Head of caudate nucleus (tissue), 42 donors: ENCODE results near the gene AGAP1.
A peak's percentile ranks its signal among the peaks of the same experiment; 100 is the strongest.
"Not testable (repeated sequence)": the region's sequence is repeated elsewhere in the genome, so short reads cannot be mapped to it uniquely, and the experiment has no call there.

ENCODE experiments used
- DNase-seq, 42 donors: peaks; one replicate each; pipeline versions ENCODE4 v3.0.0 to v3.0.0-alpha.2; 2020 to 2021; ENCODE audit warnings: mixed read lengths in 7 of 42
- intact Hi-C: fragments of 100-400 bp; cut with DNase I; formaldehyde crosslinking; loops from one replicate; pipeline ENCODE4 v1.15.0; 2022

The AGAP1 gene

DNA sequence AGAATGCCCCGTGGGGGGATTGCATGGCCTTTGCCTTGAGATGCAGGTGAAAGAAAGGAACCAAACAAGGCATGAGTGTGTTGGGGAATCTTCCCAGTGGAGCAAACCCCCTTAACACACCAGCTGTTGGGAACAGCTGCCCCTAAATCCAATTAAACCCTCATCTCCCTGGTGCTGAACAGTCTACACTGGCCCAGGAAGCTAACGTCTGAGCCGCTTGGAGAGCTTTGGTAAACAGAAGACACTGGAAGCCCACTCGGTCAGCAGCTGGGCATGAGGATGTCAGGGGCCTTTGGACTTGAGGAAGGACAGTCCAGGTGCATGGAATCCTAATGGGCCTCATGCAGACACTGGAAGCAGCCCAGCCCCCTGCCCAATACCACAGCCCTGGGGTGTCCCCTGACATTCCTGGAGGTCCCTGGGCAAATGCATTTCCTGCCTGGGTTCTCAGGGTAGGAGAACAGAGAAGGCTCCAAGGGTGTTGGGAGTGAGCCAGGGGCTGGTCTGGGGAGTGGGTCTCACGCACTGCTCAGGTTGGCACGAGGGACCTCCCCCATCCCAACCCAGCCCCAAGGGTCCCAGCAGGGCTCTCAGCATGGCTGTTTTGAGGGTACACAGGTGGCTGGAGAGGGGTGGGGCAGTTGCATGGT lies 636.6 kb downstream of the AGAP1 start:
- peak in 1 of 42 donors; percentile 12 for DNase-seq
- intact Hi-C loops: no loop called here

DNA sequence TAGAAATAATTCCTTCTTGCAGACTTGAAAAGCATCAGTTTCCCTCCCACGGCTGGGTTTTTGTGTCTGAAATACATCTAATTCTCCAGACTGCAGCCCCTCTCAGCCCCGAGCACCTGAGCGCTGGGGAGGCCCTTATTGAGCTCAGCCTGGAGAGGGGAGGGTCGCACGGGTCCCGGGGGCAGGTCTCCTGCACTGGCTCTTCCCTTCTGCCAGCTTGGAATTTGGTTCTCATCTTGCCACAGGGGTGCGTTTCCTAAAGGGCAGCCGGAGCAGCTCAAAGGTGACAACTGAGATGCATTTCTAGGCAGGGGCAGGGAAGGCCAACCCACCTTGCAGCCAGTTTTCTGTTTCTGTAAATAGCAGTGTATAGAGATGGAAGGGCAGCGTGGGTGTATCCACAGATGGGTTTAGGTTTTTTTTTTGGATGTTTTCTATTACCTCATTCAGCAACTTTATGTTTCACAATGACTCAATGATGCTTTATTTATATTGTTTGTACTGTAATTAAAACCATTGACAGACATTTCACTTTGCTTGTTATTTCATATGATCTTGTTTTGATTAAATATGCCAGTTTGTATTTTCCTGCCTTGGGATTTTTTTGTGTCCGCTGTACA lies 637.3 kb downstream of the AGAP1 start:
- intact Hi-C loops: no loop called here

DNA sequence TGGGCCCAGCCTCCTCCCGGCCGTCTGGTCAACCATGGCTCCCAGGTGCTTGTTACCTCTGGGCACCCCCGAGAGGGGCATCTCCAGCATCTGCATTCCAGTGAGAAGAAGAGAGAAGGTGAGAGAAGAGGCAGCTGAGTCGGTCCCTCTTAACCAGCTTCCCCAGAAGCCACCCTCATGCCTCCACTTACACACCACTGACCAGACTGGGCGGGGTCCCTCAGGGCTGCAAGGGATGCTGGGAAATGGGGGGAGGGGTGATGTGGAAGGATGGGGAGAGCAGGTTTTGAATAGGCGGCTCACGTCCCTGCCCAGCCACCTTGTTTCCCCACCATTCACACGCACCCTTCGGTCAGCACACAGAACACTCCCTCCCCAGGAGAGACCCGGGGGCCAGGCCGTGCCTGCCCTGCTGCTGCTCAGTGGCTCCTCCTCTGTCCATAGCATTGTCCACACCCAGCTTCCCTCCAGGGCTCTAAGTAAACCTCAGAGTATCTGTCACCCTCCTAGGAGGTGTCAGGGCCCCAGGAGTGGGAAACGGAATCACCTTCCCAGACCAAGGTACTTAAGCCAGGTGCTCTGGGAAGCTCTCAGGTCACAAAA lies 639.7 kb downstream of the AGAP1 start:
- DNase-seq: no peak
- intact Hi-C loops: no loop called here

More for the DNA sequence above, 637.3 kb downstream of the AGAP1 start:
- DNase-seq: no peak

DNA sequence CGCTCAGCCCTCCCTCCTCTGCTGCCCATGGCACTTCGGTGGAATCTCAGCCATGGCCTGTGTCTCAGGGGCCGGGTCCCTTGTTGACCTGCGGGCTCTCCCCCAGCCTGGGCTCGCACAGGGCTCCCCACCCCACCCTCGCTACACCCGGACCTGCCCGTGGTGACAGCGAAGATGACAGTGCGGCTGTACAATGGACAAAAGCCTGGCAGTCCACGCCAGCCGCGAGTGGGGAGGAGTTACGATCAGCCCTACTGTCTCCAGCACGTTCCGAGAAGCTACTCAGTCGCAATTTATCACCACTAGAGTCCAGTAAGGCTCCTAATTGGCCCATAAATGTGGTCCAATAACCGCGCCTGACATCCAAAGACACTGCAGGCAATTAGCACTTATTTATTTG lies 642.7 kb downstream of the AGAP1 start:
- intact Hi-C loops: no loop called here
- peak in 38 of 42 donors; percentile 14 to 80 (median 48) for DNase-seq

DNA sequence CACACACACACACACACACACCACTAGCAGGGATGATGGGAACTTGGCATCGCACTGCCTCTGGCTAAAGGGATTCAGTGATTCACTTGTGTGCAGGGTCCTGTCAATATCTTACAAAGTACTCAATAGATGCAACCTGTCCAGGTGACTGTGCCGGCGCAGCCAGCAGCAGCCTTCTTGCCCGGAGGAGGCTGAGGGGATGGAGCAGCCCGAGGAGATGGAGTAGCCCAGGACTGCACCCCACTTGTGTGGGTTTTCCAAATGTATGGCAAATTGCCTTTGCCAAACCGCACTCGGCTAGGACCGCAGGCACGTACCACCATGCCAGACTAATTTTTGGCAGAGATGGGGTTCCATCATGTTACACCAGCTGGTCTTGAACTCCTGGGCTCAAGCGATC lies 643.2 kb downstream of the AGAP1 start:
- peak in 1 of 42 donors; percentile 36 for DNase-seq
- intact Hi-C loops: no loop called here

DNA sequence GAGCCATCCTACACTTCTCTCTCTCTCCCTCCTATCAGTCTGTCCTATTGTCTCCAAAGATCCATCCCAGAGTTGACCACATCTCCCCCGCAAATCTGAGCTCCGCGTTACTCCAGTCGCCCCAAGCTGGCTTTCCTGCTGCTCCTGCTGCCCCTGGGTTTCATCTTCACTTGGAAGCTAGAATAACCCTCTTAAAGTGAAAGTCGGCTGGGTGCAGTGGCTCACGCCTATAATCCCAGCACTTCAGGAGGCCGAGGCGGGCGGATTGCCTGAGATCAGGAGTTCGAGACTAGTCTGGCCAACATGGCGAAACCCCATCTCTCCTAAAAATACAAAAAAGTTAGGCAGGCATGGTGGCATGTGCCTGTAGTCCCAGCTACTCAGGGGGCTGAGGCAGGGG lies 647.8 kb downstream of the AGAP1 start:
- intact Hi-C loops: not testable (repeated sequence)
- DNase-seq: peak in 1 of 42 donors; percentile 6

DNA sequence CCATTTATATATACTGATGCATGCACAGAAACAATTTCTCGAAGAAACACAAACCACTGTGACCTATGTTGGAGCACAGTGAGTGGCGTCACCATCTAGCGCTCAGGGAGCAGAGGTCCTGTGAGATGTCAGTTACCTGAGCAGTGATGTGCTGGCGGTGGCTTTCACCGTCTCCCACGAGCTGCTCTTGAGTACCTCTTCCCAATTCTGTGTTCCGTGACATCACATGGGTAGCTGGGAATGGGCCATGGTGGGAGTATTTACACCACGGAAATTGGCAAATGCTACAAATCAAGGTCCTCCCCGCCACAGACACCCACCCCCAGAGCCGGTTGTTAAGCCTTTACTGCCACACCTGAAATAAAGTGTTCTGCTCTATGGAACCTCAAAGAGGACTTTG lies 650.0 kb downstream of the AGAP1 start:
- intact Hi-C loops: no loop called here

DNA sequence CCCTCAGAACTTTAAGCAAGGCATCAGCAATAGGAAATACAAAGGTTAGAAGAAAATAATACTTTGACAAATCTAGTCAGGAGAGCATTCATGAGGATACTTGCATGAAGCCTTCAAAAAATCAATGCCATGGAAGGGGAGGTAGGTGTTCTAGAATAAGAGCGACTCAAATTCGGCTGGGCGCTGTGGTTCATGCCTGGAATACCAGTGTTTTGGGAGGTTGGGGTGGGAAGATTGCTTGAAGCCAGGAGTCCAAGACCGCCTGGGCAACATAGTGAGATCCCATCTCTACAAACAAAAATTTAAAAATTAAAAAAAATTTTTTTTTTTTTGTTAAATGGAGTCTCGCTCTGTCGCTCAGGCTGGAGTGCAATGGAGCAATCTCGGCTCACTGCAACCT lies 652.6 kb downstream of the AGAP1 start:
- peak in 1 of 42 donors; percentile 25 for DNase-seq
- intact Hi-C loops: no loop called here

More for the DNA sequence above, 650.0 kb downstream of the AGAP1 start:
- DNase-seq: peak in 1 of 42 donors; percentile 7

DNA sequence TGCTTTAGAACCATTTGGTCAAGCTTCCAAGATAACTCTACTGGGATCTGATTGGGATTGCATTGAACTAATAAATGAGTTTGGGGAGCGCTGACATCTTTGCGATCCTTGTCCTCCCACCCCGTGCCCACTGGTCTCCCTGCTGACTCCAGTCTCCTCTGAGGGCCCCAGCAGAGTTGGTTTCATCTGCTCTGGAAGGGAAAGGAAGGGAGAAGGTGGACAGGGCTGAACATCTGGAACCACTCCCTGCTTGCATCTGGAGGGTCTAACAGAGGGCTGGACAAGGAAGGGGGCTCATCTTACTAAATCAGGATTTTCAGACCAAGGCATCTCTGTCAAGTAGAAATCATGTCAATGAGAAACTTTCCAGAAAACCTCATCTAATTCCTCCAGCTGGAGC lies 661.6 kb downstream of the AGAP1 start:
- no peak for DNase-seq
- intact Hi-C loops: no loop called here

DNA sequence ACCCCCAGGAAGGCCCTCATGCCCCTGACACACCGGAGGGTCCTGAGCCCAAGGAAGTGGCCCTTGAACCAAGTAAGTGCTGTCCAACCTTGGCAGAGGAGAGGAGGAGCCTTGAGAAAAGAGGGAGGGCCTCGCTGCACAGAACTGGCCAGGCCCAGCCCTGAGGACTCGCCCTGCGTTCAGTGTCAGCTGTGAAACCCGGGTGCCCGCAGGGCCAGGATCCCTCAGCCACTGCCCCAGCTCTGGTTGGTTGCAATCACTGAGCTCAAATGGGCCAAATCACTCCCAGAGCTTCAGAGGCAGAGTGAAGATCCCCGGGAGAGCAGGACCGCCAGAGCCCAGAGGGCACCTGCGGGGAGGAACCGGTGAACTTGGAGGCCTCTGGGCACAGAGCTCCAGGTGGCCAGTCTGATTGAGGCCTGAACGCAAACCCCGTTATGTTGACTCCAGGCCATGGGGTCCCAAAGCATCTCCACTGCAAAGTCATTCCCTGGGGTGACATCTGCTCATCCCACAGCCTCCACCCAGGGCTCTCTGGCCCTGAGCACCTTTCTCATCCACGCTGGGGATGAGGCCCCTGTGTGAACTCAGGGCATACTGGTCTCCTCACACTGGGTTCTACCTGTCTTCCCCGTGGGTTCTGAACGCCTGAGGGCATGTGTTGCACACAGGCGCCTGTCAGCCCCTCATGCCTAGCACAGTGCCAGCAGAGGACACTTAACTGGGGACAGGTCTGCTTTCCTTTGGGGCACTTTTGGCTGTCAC lies 662.4 kb downstream of the AGAP1 start:
- DNase-seq: no peak

DNA sequence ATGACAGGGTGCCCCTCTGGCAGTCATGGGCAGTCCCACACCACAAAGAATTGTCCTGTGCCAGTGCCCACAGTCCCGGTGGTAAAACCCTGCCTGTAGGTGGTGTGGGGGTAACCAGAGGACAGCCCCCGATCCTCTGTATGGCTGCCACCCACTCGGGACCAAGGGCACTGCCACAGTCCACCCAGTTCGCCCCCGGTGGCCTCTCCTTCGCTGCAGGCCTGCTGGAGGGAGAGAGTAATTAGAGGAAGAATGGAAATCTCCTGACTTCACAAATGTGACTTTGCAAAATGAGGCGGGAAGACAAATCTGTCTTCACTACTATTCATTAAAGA lies 663.0 kb downstream of the AGAP1 start:
- DNase-seq: no peak
- intact Hi-C loops: no loop called here

More for the DNA sequence above, 662.4 kb downstream of the AGAP1 start:
- intact Hi-C loops: no loop called here

DNA sequence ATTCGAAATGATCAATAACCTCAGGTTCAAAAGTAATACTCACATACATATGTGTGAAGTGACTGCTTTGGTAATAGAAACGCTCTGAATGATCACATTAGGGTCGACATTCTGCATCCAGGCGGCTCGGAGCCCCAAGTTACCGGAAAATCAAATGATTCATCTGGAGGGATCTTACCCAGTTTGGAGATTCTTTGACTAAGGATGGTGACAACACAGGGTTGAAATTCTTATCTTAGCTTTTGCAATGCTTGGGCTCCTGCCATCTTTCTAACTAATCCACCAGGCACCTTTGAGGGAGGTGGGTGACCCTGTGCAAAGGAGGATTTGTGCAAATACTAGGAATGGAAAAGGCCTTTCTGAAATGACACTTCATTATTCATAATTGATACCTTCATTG lies 663.5 kb downstream of the AGAP1 start:
- no peak for DNase-seq
- intact Hi-C loops: no loop called here

DNA sequence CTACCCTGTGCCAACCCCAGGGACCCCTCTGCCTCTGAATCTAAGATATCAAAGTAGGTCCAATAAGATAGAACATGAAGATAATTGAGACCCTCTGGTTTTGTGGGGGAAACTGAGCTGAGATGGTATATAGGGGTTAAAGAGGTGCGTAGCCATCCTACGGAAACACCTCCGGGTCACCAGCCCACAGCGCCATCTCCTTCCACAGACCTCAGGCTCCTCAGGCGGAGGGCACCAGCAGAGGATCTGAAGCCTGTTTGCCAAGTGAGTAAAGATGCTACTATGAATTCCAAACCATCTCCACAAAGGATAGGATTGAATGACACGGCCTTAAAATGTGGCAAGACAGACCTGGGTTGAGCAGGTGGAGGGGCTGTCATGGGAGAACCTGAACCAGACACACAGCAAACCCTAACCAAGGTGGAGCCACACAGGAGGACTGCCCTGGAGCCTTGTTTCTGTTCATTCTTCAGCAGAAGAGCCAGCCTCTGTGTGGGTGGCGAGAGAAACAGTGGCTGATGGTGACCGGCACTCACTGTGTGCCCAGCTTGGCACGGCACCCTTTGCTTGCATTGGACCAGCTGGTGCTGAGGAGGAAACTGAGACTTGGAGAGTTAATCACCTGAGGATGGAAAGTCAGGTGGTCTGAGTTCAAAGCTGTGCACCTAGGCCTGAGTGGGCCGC lies 664.1 kb downstream of the AGAP1 start:
- intact Hi-C loops: no loop called here
- no peak for DNase-seq

DNA sequence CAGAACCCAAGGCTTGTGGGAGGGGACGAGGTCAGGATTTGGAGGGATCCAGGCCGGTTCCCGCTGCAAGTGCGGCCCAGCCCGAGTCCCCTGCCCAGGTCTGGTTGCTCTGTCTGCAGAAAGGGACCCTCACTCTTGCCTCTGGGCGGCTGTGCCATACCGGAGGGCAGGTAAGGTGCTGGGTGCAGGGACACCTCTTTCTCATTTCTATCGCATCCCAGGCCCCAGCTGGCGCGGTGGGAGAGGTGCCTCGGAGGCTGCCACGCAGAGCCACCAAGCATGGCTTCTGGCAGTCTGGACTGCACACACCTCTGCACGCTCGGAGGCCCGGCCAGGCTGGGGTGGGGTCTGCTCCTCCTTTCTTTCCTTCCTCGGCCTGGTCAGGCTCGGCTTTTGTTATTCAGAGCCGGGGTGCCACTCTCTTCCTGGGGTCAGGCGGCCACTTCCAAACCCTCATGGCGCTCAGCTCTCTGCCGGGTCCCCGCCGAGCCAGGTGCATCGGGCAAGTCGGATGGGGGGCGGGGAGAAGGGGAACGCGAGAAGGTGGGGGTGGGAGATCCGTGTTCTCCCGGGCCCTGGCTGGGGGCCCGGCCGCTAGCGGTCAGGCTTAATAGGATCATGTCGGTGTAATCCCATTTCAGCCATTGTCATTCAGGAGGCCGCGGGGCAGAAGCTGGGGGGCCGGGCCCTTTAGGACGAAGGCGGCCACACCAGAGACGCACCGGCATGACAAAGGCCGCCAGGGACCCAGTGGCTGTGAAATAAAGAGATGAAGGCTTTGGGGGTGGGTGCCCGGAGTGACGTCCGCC lies 665.3 kb downstream of the AGAP1 start:
- intact Hi-C loops: no loop called here
- DNase-seq: no peak

DNA sequence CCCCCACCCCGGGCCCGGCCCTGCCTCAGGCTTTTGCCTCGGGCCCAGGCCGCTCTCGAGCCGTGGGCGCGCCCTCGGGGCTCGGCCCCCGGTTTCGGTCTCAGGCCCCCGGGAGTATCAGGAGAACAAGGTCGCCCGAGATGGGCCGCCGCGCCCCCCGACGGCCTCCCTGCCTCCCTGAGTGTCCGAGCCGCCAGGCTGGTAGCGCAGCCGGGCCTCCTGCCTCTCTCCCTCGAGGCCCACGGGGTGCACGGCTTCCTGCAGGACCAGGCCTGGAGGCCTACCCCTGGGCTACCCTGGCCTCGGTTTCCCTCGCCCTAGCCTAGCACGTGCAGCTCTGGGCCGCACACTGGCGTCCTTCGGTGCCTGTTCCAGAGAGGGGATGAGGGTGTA lies 665.9 kb downstream of the AGAP1 start:
- intact Hi-C loops: no loop called here
- no peak for DNase-seq

DNA sequence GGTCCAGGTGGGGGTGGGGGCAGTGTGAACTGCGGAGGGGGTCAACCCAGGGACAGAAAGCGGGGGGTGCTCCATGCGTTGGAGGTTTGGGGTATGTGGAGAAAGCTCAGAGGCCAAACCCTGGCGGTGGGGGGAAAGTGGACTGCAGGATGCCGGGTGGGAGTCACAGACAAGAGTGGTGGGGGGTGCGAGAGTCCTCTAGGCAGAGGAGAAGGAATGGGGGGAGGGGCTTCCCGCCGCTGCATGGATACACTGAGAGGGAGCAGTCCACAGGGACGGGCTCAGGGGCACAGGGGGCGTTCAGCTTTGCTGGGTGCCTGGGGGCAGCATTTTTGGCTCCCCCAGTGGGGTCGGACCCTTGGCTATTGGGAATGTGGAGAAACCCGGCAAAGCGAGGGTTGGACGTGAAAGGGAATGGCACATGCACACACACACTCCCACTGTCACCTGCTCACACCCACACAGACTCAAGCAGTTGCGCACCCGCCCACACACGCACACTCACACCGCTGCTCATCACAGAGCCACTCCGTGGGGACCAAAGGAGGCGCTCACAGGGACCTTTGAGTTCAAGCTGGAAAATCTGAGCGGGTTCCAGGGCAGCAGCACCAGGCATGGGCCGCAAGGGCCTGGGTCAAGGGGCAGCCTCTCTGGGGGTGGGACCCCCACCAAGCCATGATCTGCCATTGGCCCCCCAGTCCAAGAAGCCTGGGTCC lies 666.7 kb downstream of the AGAP1 start:
- intact Hi-C loops: no loop called here
- peak in 4 of 42 donors; percentile 22 to 52 (median 37) for DNase-seq

DNA sequence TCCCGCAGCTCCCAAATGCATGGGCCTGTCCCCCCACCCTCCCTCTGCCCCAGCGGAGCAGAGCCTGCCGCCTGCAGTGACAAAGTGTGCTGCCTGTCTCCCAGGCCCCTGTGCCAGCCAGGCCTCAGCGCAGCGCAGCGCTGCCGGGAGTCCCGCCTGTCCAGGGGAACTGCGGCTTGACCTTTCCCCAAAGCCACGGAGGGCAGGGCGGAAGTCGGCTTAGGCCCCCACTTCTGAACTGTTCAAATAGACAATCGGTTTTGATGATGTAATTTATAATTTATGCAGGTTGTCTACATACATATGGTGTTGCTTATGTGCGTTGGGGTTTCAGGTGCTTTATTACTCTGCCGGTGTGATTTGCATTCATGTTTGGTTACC lies 667.2 kb downstream of the AGAP1 start:
- no peak for DNase-seq
- intact Hi-C loops: no loop called here

DNA sequence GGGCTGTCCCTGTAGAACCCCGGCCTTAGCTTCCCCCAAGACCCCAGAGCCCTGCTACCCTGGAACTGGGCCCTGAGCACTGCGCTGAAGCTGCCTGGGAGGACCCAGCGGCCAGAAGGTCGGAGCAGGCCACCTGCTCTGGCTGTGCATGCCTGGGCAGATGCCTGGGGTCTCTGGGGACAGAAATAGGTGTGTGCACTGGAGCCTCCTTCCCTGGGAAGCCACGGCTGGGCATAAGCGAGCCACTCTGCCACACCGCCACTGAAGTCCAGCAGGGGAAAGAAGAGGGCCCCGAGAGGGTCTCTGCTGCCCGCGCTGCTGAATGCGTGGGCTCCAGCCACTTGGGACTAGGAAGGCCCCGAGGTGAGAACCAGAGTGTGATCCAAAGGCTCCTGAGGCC lies 667.7 kb downstream of the AGAP1 start:
- DNase-seq: no peak
- intact Hi-C loops: no loop called here
